HL-60/S4 (cell line): Measurements from ENCODE around the gene APP.

Experiments used
- in situ Hi-C: fragments of 300-500 bp; cut with MboI; formaldehyde crosslinking; loops from 2 replicates; pipeline ENCODE4 v1.14.3; 2022; ENCODE audit warnings: low sequenced_read_pairs

The APP gene

DNA sequence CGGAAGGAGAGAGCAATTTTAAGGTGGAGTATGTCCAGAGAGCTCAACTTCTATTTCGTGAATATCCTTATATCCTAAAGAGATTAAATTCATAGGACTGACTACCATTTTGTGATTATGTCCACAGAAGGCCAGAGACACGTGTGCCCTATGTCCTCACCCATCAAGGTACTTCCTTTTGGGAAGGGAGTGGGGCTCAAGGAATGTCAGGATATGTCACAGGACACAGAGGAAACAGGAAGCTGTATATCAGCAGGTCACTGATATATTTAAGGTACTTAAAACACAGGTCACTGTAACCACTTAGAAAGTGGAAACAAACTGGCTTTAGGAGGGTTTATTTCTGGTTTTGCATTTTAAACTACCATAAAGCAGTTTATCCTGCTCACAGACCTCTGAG, 184.6 kb downstream of the APP start:
- in situ Hi-C loops, result no loop called here

DNA sequence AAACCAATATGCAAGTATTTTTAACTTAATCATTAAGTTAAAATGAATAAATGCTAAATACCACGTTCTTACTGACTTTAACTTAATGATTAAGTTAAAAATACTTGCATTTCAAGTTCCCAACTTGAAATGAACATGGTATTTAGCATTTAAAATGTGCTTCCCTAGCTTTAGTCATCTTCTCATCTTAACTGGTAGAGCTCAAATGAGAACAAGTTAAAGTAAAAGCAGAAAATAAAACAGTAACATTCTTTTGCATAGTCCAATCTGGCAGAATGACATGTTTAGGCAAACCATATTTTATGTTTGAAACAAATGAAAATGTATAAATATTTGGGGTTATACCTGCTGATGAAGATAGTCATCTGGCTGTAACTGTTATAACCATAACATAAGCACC, 186.0 kb downstream of the APP start:
- in situ Hi-C loops, result no loop called here

DNA sequence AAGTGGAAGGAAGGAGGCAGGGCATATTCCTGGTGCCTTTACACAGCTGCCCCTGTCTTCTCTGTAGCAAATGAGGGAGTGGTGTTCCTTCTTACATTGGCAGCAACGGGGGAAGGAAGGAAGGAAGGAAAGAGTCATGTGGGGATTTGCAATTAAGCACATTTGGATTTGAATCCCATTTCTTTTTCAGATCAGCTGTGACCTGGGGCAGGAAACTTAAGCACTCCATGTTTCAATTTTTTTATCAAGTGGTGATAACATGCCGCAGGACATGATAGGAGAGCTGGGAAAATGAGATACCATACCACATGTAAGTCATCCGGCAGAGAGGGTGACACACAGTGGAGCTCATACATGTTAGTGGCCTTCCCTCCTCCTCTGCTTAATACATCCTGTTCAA, 186.8 kb downstream of the APP start:
- in situ Hi-C loops, result no loop called here

DNA sequence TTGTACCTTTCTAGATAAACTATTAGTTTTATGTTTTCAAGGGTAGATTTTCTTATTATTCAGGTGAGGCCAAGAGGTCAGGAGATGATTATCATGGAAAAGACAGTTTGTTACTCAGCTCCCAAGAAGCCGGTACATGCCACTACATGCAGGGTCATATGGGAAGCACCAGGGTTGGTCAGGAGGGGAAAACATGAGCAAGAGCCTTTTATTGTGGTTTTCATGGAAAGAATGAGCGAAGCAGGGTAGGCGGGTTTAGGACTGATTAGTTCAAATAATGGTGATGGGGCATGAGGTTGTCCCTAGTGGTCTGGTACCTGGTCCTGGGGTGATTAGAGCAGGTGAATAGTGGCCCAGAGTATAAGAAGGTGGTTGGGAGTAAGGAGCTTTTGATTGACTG, 189.9 kb downstream of the APP start:
- in situ Hi-C loops, result no loop called here

DNA sequence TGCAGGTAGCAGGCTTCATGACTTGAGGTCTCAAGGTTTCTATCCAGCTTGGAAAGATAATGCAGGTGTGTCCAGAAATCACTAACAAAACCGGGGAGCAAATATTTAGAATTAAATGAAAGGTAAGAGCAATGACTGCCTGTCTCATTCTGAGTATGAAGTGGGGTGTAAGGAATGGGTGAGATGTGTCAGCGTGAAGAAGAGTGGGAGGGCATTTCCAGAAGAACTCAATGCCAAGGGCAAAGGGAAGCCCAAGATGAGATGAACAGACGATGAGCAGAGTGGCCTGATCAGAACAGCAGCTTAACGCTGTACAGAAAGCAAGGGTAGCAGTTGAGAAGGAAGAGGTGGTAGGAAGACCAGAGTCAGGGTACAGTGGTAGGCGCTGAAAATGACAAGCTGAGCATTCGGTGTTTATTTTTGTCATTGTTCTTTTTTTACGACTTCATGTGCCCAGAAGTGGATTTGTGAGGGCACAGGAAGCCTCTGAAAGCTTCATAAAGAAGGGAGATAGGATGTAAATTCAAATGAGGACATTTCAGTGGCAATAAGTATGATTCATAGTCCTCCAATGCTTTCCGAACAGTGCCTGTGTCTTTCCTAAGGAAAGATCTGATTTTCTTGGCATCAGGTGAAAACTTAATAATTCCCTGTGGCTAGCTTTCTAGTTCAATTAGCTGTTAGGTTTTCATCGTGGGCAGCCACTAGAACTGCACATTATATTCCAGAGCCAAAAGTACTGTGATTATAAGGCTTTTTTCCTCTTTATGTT, 190.5 kb downstream of the APP start:
- in situ Hi-C loops, result no loop called here

DNA sequence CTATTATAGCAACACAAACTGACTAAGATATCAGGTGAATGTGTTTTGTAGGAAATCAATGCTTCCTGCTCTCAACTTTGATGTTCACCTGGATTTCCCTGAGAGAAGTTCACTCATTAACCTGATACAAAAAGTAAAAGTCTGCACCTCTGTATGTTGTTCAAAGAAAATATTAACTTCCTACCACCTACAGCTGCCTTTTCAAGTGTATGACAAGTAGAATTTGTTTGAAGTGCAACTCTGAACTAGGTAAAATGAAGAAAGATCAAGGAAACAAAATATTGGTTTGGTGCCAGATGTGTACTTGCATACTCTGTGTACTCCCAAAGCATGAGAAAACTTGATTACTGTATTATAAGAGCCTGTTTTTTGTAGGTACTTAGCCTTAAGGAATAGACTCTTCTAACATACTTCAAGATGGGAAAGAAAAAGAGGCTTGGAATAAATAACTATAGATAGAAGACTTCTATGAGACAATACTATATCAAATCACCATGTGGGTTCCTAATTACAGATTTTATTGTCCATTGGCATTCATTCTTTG, 193.4 kb downstream of the APP start:
- in situ Hi-C loops, result no loop called here

DNA sequence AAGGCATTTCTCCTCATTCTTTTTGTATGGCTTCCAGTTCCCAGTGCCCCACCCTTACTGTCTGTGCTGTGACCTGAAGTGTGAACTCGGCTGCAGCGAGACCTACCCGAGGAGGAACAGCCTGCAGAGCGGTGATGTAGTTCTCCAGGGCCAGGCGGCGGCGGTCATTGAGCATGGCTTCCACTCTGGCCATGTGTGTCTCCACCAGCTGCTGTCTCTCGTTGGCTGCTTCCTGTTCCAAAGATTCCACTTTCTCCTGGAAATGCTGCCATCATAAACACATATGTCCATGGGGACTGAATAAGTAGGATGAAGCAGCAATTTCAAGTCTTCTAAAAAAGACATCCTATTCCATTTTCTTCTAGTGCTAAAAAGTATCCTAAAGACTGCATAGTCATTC, 195.6 kb downstream of the APP start:
- in situ Hi-C loops, result no loop called here

DNA sequence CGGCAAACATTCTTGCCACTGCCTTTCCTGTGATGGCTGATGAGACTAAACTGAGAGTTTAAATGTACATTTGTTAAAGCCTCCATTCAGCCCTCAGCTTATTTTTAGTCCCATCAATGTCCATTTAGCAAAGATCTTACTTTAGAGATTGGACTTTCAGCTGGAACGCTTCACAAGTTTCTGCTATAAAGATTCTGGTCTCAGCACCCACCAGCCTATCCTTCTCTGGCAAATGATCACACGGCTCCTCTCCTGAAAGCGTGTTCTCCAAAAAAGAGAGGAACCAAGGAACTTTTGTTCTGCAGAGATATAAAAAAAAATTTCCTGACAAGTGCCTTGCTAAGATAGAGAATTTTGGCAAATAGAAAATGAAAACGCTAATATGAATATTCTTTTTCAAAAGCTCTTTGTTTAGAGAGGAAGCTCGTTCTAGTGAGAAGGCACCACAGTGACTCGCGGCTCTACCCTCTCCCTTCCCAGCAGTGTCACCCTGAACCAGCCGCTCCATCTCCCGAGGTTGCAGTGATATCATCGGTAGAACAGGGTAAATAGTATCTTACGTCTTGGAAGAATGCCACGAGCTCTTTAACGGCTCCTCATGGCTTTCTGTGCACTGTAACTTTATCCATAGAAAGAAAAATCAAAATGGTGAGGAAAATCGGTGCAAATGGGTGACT, 200.2 kb downstream of the APP start:
- in situ Hi-C loops, result no loop called here

DNA sequence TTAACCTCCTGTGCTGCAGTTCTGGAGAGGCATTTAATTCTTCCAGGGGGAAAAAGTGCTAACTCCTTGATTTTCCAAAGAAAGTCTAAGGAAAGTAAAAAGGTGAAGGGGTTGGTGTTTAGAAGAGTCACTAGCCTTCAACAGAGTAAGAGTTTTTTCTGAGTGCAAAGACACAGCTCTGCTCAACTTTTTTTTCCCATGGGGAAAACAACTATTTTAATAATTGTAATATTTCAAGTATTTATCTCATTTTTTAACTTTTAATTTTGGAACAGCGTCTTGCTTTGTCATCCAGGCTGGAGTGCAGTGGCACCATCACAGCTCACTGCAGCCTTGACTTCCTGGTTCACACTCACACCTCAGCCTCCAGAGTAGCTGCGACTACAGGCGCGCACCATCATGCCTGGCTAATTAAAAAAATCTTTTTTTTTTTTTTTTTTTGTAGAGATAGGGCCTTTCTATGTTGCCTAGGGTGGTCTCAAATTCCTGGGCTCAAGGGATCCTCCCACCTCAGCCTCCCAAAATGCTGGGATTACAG, 202.6 kb downstream of the APP start:
- in situ Hi-C loops, result no loop called here

DNA sequence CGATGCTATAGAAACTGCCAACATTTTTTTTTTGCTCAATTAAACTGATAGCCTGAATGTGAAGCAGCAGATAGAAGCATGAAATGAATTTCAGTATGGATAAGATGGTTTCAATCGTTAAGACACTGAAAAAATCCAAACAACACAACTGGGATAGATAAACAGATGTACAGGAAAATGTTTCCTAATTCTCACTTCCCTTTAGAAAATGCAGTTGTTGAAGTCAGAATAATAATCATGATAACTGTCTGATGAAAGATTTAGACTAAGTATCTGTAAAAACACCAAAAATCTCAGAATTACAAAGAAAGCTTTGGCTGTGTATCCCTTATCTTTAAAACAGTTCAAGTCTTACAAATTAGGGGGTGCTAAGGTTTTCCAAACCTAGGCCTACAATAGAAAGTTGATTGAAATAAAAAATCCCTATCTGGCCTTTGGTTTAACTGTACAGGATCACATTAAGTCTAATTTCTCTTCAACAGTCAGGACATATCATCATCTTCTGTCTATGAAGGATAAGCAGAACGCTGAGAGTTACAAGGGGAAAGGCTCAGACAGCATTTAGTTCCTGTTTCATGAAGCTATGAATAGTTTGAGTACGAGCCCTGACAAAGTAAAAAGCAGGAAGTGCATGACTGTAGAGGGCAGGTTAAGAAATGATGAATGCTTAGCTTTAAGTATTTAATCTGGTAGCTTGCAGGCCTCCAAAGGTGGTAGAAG, 203.2 kb downstream of the APP start:
- in situ Hi-C loops, result no loop called here

DNA sequence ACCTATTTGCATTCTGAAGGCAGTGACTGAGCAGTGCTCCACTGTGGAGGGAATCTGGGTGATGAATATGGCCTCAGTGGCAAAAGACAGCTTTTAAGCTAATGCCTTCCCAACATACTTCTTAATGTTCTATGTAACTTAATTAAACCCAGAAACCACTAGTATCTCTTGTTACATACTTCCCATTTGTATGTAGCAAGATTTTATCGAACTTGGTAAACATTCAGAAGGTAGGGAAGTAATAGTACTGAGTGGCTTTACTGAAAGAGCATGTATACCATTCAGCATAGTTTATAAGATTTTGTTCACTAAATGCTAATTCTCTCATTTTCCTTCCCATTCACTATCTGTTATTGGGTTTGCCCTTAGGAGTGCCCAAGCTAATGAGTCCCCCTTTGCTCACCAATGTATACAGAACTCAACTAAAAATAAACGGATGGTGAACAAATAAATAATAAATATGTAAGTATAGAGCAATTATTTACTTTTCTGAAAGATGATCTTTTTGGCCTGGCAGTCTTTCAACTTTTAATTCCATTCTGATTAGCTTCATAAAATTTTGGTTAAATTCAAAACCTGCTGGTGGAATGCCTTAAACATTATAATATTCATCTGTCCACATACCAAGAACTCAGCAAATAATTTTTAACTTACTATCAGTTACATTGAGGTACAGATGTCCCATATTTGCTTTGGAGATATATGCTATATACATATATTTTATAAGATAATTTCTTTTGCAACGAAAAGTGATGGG, 204.4 kb downstream of the APP start:
- in situ Hi-C loops, result no loop called here

DNA sequence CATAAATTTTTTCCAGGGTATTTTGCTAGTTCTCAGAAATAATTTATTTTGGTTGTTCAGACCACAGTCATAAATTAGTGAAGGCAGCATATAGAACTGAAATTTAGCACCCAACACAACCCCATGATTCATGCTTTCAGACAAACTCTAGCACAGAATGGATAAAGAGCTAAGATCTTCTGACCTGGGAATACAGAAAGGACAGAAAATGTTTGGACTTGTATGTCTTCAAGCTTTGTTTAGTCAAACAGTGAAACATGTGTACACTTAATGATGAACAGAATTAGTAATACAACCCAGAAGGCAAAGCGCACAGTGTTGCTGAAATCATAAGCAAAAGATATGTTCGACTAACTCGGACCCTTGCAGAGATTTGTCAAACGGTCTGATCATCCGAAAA, 205.6 kb downstream of the APP start:
- in situ Hi-C loops, result no loop called here

DNA sequence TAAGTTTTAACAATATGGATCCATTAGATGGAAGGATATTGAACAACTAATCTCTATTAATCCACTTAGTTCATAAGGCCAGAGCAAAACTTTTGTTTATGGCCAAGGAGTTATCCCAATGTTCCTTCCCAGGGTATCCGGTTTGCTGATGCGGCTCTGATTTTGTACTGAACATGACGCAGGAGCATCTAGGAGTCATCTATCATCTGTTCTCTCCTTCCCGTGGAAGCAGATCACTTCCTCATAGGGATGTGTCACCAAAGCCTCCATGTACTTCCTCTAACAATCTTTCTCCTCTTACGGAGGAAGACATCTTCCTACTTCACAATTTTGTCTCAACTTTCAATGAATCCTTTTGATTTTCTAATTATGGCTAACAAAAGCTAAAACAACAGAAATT, 206.6 kb downstream of the APP start:
- in situ Hi-C loops, result no loop called here

DNA sequence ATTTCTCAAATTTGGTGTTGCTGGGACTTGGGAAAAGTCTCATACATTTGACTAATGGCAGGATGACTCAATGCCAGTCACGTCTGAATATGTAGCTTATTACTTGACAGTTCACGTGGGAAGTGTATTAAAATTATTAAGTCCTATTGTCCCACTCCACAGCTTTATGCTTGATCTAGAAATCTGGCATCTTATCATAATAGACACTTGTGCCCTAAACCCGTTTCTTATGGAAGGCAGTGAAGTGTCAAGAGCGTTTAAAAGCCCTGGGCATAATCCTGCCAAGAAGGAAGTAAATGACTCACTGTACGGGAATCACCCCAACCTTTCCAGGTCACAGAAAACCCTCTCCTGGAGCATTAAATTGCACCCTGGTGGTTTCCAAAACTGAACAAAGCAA, 207.4 kb downstream of the APP start:
- in situ Hi-C loops, result no loop called here

DNA sequence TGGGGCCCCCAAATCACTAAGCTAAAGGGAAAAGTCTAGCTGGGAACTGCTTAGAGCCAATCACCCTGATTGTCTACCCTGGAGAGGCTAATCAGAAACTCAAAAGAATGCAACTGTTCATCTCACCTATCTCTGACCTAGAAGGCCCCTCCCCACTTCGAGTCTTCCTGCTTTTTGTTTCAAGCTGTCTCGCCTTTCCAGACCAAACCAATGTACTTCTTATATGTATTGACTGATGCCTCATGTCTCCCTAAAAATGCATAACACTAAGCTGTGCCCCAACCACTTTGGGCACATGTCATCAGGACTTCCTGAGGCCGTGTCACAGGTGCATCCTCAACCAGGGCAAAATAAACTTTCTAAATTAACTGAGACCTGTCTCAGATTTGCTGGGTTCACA, 209.5 kb downstream of the APP start:
- in situ Hi-C loops, result no loop called here

DNA sequence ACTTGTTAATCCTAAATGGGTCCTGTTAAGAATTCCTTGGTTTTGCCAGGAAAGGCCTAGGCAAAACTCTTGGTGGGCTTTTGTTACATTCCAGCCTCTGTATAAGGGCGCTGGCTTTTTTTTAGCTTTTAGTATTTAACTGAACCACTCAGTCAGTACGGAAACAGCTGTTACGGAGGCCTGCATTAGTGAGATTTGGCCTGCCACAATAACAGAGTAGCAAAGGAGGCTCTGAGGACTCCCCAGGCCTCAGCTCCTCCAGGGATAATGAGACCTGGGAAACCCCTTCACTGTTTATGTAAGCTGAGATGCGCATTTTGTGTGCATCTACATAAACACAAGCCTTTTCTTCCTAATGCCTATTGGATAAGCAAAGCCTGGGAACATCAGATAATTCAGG, 210.2 kb downstream of the APP start:
- in situ Hi-C loops, result no loop called here

DNA sequence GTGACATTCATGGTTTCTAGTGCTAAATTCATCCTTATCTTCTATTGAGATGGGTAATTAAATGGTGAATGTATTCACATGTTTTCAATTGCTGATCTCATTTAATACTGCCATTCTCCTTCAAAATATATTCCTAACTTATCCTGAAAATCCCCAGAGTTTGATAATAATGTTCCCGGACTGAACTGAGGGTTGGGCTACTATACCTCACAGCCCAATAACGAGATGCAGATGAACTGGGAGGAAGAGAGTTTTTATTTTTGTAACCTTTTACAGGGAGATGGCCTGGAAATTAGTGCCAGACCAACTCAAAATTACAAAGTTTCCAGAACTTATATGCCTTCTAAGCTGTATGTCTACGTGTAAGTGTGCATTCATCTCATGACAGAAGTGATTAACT, 210.8 kb downstream of the APP start:
- in situ Hi-C loops, result no loop called here

DNA sequence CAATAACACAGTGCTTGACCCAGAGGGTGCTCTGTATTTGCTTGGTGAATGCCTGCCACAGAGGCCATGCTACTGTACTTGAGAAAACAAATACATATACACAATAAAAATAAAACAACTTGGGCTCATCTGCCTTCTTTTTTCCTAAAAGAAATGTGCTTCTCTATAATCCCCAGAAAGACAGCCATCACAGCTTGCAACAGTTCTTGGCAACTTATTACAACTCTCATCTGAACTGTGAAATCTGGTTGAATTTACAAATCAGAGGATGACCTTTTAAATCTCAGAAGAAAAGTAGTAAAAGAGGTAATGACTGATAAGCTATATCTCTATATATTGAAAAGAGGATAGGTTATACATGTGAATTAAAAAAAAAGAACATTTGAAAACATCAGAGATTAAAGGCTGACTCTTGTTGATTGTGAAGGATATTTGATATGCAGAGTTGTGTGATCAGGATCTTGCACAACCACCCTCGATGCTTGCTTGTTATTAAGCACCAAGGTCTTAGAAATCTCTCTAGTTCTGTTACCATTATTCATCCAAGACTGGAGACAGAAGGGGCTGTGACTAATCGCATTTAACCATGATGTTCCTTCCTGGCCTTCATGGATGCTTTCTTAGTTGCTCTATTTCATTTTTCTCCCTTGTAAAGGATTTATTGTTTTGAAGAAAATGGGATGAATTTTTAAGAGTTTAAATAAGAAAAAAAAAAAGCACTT, 213.4 kb downstream of the APP start:
- in situ Hi-C loops, result no loop called here

DNA sequence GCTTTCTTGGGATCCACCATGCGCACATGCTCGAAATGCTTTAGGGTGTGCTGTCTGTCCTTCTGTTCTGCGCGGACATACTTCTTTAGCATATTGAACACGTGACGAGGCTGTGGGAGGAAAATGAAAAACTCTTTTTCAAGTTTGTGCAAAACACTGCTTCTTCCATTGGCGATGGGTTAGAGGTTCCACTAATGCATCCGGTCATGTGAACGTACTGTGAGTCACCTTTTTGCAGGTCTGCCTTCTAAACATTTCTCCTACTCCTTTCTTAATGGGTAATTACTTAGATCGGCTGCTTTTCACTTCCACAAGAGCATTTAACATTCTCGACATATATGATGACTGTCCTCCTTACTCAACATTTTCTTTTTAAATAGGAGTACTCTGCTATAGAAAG, 214.9 kb downstream of the APP start:
- in situ Hi-C loops, result no loop called here

DNA sequence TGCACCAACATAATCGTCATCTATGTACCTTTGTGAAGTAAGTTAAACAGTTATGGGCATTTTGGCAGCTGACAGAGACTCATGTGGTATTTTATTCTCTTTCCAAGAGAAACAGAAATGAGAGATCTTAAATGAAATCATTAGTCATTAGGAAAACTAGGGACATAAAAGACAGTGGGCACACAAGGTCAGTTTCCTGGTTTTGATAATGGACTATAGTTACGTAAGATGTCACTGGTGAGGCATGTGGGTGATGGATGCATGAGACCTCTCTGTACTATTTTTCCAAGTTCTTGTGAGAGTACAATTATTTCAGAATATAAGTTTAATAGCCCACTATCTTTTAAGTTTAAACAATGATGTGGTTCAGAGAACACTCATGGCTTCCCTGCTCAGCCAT, 216.9 kb downstream of the APP start:
- in situ Hi-C loops, result no loop called here
